NCI-H748 (cell line): ENCODE results near the gene TLR1.
A peak's percentile ranks its signal among the peaks of the same experiment; 100 is the strongest.

Source experiments
- DNase-seq: peaks from one replicate; lab custom pipeline; 2025; ENCODE audit not compliant: unreplicated experiment; lab: John Stamatoyannopoulos, UW

The TLR1 gene, protein sequence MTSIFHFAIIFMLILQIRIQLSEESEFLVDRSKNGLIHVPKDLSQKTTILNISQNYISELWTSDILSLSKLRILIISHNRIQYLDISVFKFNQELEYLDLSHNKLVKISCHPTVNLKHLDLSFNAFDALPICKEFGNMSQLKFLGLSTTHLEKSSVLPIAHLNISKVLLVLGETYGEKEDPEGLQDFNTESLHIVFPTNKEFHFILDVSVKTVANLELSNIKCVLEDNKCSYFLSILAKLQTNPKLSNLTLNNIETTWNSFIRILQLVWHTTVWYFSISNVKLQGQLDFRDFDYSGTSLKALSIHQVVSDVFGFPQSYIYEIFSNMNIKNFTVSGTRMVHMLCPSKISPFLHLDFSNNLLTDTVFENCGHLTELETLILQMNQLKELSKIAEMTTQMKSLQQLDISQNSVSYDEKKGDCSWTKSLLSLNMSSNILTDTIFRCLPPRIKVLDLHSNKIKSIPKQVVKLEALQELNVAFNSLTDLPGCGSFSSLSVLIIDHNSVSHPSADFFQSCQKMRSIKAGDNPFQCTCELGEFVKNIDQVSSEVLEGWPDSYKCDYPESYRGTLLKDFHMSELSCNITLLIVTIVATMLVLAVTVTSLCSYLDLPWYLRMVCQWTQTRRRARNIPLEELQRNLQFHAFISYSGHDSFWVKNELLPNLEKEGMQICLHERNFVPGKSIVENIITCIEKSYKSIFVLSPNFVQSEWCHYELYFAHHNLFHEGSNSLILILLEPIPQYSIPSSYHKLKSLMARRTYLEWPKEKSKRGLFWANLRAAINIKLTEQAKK

GRCh38 chr4:38804654-38805295 is at the start of gene TLR1:
TSS of gene TLR1 (minus strand) at chr4:38804791. CDS start at chr4:38798831, 5,960 bp downstream.
- DNase-seq = peak; percentile 10

- no peak for DNase-seq
Observed at GRCh38 chr4:38846015-38846414, 41.4 kb upstream of the TLR1 start.

- DNase-seq = peak; percentile 95
Observed at GRCh38 chr4:38842994-38843393, 38.4 kb upstream of the TLR1 start.

- no peak for DNase-seq
Observed at GRCh38 chr4:38837849-38838248, 33.3 kb upstream of the TLR1 start.

DNA sequence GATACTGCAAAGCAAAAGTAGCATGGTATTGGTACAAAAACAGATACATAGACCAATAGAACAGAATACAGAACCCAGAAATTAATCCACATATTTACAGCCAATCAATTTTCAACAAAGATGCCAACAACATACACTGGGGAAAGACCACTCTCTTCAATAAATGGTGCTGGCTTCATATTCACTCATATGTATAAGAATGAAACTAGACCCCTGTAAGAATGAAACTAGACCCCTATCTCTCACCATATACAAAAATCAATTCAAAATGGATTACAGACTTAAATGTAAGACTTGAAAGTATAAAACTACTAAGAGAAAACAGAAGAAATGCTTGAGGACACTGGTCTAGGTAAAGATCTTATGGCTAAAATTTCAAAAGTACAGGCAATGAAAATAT is 32.7 kb upstream of the TLR1 start:
- no peak for DNase-seq

GRCh38 chr4:38834570-38834969 is 30.0 kb upstream of the TLR1 start:
- no peak for DNase-seq

GRCh38 chr4:38832624-38833528 is 28.3 kb upstream of the TLR1 start:
- DNase-seq = no peak

DNA sequence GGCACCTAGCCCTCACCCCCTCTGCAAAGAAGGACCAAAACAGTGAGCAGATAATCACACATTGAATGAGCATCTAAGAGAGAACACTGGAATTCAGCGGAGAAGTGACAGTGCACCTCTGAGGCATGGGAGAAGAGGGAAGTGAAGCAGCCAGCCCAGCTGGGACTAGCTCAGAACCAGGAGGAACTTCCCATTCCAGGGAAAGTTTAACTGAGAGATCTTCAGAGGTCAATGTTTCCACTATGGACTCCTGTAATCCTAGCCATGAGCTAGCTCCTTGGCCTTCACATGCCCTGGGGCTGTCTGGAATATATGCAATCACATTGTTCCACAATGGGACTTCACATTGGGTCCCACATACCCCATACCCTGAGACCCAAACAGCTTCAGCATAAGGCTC is 27.6 kb upstream of the TLR1 start:
- no peak for DNase-seq

DNA sequence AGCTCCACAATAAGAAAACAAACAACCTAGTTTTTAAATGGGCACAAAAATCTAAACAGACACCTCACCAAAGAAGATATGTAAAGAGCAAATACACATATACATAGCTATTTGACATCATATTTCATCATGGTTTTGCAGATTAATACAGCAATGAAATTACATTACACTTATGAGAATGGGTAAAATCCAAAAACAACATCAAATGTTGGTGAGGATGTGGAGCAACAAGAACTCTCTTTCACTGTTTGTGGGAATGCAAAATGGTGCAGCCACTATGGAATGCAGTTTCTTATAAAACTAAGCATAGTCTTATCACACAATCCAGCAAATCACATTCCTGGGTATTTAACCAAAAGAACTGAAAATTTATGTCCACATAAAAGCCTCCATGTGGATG is 27.1 kb upstream of the TLR1 start:
- DNase-seq = no peak

DNA sequence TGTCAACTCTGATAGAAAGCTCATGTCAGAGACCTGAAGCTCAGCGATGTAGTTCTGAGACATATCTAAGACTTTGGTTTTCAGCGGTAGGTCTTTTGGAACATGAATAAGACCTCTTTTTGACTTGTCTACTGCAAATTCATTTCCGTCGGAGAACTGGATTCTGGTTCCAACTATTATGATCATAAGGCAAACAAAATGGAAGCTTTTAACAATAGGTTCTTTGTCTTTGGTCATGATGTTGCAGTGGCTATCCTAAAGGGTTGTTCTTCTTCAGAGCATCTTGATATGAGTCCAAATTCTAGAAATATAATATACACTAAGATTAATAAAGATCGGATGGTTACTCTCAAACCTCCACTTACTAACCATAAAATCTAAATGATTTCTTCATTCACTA is 24.6 kb upstream of the TLR1 start:
- no peak for DNase-seq

GRCh38 chr4:38823766-38824165 is 19.2 kb upstream of the TLR1 start:
- no peak for DNase-seq

DNA sequence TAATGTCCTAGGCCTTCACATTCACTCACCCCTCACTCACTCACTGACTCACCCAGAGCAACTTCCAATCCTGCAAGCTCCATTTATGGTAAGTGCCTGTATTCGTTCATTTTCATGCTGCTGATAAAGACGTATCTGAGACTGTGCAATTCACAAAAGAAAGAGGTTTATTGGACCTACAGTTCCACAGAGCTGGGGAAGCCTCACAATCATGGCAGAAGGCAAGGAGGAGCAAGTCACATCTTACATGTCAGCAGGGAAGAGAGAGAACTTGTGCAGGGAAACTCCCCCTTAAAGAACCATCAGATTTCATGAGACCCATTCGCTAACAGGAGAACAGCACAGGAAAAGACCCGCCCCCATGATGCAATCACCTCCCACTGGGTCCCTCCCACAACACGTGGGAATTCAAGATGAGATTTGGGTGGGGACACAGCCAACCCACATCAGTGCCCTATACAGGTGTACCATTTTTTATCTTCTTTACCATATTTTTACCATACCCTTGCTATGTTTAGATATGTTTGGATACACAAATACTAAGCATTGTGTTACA is 18.2 kb upstream of the TLR1 start:
- no peak for DNase-seq

DNA sequence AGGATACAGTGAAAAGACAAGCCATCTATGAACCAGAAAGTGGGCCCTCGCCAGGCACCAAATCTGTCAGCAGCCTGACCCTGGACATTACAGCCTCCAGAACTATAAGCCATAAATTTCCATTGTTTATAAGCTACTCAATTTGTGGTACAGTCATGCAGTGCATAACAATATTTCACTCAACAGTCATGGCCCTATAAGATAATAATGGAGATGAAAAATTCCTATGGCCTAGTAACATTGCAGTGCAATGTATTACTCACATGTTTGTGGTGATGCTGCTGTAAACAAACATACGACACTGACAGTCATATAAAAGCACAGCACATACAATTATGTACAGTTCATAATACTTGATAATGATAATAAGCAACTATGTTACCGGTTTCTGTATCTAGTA is 17.1 kb upstream of the TLR1 start:
- DNase-seq = no peak

DNA sequence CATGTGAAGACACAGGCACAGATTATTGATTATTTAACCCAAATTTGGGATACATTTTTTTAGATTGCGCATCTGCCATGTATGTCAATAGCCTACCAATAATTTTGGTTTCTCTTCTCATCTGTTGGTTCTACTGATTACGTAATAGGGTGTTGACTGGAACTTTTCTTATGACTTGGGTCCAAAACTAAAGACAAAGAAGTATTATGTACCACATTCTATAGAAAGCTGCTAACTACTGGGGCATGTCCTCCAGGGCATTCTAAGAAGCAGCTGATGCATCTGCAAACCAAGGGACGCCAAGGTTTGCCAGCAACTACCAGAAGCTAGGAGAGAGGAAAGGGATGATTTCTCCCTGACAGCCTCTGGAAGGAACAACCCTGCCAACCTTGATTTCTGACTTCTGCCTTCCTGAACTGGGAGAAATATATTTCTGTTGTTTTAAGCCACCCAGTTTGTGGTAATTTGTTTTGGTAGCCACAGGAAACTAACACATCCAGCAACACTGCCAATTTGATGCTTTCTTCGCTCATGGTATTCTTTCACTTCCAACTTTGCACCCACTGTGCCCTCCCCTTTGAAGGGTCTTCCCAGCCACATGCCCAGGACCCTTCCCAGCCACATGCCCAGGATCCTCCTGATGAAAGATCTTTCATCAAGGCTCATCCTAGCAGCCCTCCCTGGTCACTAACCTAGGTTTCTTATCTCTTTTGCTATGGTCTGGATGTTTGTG is 15.9 kb upstream of the TLR1 start:
- DNase-seq = no peak

DNA sequence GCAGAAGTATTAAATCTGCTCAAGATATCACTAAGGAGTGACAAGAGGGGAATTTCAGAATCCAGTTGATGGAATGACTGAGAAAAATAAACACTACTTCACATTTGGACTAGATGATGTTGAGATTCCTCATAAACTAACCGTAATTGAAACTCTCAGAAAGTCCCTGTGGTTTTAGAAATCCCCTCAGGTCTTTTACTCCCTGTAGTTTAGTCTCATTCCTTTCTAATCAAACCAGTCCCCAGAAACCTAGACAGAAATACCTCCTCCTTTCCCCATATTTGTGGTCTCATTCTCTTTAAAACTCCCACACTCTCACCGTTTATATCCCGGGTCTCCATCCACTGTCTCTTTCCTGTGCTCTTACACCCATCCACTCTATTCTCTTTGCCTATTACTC is 15.0 kb upstream of the TLR1 start:
- DNase-seq = no peak

- no peak for DNase-seq
Observed at GRCh38 chr4:38818441-38818976, 13.9 kb upstream of the TLR1 start.

DNA sequence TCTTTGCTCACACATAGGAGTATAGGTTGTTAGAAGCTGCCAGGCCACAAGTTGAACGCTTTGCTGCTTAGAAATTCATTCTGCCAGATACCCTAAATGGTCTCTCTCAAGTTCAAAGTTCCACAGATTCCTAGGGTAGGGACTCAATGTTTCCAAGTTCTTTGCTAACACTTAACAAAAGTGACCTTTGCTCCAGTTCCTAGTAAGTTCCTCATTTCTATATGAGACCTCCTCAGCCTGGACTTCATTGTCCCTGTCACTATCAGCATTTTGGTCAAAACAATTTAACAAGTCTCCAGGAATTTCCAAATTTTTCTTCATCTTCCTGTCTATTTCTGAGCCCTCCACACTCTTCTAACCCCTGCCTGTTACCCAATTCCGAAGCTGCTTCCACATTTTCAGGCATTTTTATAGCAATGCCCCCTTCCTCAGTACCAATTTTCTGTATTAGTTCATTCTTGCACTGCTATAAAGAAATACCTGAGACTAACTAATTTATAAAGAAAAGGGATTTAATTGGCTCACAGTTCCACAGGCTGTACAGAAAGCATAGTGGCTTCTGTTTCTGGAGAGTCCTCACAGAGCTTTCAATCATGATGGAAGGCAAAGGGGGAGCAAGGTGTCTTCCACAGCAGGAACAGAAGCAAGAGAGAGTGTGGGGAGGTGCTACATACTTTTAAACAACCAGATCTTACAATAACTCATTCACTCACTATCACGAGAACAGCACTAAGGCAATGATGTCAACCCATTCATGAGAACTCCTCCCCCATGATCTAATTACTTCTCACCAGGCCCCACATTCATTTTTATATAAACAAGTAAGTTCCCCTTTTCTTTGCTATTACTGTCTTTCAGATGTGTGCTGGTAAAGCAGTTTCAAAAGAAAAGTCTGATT is 11.5 kb upstream of the TLR1 start:
- DNase-seq = no peak

DNA sequence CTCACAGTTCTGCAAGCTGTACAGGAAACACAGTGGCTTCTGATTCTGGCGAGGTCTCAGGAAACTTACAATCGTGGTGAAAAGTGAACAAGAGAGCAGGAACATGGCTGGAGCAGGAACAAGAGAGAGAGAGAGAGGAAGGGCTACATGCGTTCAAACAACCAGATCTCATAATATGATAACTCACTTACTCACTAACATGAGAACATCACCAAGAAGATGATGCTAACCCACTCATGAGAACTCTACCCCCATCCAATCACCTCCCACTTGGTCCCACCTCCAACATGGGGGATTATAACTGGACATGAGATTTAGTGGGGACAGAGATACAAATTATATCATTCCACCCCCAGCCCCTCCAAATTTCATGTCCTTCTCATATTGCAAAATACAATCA is 9.8 kb upstream of the TLR1 start:
- no peak for DNase-seq

DNA sequence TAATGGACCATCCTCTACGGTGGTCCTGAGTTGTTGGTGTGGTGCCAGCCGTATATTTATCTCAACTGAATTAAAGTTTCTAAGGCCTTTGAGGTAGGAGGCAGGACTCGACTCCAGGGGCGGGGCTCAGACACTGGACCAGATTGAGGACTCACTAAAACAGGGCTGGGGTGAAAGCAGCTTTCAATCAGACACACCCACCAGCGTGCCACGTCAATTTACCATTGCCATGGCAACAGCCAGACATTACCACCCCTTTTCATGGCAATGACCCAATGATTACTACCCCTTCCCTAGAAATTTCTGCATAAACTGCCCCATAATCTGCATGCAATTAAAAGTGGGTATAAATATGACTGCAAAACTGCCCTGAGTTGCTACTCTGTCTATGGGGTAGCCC is 6.7 kb upstream of the TLR1 start:
- peak; percentile 12 for DNase-seq
